Activated CD4-positive, alpha-beta T cell treated with anti-CD3 and anti-CD28 coated beads, Interleukin-2, Interleukin-6, amounts not matched to agents 100 ng/mL and 50 ng/mL, durations not matched to agents 16 hours and 8 hours (primary cell): ENCODE data around the gene JMJD1C.
"Not testable (repeated sequence)": the region's sequence is repeated elsewhere in the genome, so short reads cannot be mapped to it uniquely, and the experiment has no call there.

Experiments used
- DNase-seq: peaks from one replicate; pipeline ENCODE4 v3.0.0-alpha.2; 2020

JMJD1C gene

DNA sequence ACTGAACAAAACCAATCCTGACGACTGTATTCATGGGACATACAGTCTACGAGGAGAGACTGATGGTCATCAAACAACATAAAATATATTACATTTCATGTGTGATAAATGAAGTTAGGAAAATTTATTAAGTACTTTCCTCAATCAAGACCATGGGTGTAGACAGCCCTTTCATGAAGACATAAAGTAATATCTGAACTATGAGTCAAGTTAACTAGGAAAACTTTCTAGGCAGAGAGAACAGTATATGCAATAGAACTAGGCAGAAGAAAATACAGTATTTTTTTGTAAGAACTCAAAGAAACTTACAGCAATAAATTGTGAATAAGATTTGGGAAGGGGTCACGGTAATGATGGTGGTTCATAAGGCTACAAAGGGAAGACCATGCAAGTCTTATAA lies 112.8 kb downstream of the JMJD1C start:
- no peak for DNase-seq

DNA sequence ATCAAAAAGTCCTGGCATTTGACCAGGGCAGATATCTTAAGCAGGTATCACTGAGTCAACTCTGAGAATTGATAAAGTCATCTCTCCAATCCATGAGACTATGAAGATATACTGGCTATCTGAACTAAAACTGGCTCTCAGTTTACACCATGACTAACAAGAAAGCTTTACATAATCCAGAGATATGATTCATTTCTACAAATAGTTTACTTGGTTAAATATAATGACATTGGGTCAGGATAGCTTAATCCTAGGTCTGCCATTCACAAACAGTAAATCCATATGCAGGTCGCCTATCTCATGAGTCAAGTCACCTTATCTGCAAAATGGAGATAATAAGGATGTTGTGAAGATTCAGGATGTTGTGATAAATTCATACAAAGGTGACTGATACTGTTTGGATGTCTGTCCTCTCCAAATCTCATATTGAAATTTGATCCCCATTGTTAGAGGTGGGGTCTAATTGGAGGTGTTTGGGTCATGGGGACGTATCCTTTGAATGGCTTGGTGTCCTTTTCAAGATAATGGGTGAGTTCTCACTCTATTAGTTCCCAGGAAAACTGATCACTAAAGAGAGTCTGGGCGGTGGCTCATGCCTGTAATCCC lies 117.4 kb downstream of the JMJD1C start:
- no peak for DNase-seq

DNA sequence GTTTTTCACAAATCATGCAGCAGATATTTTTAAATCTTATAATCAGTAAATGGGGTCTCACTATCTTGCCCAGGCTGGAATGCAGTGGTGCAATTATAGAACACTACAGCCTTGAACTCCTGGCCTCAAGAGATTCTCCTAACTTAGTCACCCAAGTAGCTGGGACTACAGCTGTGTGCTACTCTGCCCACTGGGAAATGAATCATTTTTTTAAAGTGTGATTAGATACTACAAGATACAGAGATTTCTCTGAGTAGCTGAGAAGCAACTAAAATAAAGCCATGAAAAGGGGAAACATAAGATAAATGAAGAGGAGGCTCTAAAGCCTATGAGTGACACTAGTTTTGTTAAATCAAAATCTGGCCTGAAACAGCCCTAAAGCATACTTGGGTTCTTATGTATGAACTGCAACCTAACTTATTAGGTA lies 119.7 kb downstream of the JMJD1C start:
- DNase-seq, result no peak

DNA sequence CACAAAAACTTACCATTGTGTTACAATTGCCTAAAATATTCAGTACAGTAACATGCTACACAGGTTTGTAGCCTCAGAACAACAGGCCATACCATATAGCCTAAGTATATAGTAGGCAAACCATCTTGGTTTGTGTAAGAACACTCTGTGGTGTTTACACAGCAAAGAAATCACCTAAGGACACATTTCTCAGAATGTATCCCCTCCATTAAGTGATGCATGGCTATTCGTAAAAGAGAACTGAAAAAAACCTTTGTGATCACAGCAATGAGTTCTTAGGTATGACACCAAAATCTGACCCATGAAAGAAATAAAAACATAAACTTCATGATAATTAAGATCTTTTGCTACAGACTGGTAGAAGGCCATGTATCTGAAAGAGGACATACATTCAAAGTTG lies 121.5 kb downstream of the JMJD1C start:
- no peak for DNase-seq

DNA sequence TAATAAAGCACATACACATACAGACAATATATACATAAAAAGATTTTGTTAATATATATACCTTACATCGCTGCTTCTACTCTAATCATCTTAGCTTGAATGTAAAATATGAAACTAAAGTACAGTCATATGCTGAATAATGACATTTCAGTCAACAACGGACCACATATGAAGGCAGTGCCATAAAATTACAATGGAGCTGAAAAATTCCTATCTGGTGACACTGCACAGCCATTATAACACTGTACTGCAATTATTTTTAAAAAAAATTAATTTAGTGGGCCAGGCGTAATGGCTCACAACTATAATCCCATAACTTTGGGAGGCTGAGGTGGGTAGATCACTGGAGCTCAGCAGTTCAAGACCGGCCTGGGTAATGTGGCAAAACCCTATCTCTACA lies 122.3 kb downstream of the JMJD1C start:
- no peak for DNase-seq

DNA sequence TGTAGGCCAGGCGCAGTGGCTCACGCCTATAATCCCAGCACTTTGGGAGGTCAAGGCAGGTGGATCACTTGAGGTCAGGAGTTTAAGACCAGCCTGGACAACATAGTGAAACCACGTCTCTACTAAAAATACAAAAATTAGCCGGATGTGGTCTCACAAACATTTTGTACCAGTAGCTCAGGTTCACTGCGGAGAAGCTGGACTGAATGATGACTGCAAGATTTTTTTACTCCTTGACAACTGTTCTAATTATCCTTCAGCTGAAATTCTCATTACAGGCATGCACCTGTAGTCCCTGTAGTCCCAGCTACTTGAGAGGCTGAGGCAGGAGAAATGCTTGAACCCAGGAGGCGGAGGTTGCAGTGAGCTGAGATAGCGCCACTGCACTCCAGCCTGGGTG lies 126.1 kb downstream of the JMJD1C start:
- not testable (repeated sequence) for DNase-seq

DNA sequence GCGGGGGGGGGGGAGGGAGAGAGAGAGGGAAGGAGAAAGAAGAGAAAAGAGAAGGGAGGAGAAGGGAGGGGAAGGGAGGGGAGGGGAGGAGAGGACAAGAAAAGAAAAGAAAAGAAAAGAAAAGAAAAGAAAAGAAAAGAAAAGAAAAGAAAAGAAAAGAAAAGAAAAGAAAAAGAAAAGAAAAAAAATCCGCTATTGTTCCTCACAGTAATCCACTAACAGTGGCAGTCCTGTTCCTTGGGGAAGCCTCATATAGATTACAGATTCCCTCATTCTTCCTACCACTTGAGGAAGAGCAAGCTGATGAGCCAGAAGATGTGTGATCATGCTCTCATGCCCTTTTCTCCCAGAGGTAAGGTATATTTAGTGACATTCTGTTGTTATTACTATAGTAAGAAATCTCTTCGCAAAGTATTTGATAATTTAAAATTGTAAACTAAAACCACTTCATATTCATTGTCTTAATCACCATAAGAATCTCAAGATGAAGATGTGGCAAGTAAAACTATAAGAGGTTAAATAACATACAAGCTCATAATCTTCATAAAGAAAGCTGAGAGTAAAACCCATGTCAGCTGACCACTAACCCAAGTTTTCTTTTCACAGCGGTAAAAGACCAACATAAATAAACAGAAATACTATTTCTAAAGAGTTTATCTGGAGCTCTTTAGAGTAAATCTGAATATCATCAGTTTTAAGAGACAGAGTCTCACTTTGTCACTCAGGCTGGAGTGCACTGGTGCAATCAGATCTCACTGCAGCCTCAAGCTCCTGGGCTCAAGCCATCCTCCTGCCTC lies 128.1 kb downstream of the JMJD1C start:
- DNase-seq, result no peak

DNA sequence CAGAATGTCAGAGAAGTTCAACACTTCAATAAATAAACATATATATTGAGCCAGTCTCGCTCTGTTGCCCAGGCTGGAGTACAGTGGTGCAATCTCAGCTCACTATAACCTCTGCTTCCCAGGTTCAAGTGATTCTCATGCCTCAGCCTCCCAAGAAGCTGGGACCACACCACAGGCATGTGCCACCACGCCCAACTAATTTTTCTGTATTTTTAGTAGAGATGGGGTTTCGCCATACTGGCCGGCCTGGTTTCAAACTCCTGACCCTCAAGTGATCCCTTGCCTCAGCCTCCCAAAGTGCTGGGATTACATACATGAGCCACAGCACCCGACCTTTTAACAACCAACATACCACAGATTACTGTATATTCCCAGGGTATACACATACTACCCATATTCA lies 134.2 kb downstream of the JMJD1C start:
- DNase-seq, result no peak

DNA sequence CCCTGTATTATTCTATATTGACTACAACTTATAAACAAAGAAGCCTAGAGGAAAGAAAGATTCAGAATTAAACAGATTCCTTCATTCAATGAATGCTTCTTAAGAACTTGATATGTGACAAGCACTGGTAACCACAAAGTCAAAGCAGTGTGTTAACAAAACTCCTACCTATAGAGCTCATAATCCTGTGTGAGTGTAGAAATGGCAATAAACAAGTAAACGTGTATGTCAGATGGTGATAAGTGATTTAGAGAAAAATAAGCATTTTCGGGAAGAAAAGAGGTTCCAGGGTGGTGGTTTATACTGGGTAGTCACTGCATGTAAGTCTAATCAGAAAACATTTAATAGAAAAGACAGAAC lies 141.3 kb downstream of the JMJD1C start:
- DNase-seq, result no peak

DNA sequence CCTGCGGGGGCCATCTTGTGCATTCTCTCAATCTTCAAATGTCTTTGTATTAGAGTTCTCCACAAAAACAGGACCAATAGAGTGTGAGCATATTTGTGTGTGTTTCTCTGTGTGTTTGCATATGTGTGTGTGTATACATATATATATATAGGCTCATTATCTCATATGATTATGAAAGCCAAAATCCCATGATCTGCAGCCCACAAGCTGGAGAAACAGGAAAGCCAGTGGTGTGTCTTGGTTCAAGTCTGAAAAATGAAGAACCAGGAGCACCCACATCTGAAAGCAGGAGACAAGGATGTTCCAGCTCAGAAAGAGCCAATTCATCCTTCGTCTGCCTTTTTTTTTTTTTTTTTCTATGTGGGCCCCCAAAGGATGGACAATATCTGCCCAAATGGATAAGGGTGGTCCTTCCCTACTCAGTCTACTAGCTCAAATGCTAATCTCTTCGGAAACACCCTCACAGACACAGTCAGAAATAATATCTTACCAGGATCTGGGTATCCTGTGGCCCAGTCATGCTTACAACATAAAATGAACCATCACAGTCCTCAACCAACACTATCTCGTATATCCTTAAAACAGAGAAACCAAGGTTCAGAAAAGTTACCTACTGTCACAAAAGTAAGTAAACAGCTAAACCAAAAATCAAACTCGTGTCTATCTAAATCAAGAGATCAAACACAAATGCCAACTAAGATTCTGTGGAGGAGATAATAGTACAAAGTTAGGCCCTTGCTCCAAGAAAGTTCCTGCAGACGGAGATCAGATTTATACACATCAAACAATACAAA lies 141.9 kb downstream of the JMJD1C start:
- DNase-seq, result no peak

DNA sequence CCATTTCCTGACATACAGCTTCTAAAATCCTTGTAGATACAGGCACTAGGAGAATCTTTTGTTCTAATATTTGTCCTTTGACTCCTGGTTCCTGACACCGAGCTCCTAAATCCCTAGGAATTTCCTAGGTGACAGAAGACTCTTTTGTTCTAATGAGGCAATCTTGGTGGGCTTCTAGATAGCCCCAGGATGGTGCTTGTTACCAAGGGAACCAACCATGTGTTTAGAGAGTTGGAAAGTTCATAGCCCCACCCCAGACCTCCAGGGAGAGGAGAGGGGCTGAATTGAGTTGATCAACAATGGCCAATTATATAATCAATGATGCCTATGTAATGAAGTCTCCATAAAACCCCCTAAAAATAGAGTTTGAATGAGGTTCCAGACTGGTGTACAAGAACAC lies 145.1 kb downstream of the JMJD1C start:
- DNase-seq, result no peak

DNA sequence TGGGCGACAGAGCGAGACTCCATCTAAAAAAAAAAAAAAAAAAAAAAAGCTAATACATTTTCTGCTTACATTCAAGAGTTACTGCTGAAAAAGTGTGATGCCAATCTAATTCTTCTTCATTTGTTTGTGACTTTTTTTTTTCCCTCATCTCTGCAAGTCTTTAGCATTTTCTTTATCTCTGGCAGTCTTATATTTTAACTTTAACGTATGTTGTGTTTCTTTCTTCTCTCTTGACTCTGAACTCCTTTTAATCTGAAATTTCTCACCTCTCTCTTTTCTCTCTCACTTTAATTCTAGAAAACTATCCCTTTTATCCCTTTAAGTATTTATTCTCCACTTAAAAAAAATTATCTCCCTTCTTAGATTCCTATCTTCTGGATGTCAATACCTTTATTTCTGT lies 146.5 kb downstream of the JMJD1C start:
- DNase-seq, result no peak

DNA sequence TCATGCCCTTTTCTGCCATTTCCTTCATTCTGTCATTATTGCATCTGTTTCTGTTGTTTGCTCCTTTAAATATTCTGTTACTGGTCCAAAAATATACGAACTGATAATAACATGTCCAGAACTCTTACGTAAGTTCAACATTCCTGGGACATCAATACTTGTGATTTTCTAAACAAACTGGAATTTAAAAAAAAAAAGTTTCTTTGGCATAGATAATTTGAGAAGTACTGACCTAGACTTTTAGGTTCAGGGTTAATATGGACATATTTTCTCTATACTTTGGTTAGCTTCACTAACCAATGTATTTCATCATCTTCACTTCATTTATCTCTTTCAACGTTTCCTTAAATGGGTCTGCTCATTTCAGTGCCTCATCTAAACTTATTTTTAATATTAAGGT lies 147.3 kb downstream of the JMJD1C start:
- no peak for DNase-seq

DNA sequence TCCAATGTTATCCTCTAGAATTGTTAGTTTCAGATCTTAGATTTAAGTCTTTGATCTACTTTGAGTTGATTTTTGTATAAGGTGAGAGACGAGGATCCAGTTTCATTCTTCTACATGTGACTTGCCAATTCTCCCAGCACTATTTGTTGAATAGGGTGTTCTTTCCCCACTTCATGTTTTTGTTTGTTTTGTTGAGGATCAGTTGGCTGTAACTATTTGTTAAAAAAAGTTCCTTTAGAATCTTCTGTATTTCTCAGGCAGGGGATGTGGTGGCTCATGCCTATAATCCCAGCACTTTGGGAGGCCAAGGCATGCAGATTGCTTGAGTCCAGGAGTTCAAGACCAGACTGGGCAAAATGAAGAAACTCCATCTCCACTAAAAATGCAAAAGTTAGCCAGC lies 151.8 kb downstream of the JMJD1C start:
- no peak for DNase-seq

DNA sequence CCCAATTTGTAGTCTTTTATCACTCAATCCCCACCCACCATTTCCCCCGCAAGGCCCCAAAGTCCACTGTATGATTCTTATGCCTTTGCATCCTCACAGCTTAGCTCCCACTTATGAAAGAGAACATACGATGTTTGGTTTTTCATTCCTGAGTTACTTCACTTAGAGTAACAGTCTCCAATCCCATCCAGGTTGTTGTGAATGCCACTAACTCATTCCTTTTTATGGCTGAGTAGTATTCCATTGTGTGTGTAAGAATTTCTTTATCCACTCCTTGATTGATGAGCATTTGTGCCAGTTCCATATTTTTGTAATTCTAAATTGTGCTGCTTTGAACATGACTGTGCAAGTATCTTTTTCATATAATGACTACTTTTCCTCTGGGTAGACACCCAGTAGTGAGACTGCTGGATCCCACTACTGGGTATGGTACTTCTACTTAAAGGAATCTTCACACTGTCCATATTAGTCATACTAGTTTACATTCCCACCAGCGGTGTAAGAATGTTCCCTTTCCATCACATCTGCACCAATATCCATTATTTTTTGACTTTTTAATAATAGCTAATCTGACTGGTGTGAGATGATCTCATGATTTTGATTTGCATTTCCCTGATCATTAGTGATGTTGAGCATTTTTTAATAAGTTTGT lies 152.6 kb downstream of the JMJD1C start:
- DNase-seq, result no peak

DNA sequence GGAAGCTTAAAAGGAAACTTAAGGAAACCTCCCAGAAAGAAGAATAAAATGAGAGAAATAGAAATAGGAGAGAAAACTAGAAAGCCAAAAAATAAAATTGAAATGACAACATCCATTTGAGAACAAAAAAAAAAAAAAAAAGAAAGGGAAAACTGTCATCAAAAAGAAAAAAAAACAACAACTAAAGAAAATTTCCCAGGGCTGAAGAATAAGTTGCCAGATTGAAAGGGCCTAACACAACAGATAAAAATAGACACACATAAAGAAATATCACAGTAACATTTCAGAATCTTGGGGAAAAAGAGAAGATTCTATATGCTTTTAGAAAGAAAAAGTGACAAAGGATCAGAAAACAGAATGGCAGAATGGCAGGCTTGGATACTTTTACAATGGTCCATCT lies 157.1 kb downstream of the JMJD1C start:
- no peak for DNase-seq

DNA sequence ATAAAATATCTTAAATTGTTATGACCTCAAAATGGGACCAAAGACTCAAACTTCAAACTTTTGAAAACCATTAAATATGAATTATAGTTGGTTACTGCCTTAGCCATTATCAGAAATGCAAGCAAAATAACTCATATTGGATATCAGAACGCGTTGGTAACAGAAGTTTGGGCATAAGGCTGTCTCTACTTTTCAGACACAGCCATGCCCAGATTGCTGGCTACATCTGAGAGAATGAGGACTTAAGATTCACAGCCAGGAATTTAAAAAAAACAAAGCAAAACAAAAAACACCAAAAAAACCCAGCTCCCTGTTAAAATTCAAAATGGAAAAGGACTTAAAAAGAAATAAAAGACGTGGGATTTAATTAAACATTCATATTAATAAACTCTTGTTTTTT lies 161.6 kb downstream of the JMJD1C start:
- no peak for DNase-seq

DNA sequence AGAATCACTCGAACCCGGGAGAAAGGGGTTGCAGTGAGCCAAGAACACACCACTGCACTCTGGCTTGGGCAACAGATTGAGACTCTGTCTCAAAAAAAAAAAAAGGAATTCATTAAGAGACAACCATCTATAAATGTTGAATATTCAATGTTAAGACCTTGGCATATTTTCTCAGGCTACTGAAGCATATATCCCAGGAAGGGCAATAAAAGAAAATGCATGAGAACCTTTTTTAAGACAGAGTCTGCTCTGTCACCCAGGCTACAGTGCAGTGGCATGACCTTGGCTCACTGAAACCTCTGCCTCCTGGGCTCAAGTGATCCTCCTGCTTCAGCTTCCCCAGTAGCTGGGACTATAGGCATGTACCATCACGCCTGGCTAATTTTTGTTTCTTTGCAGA lies 165.0 kb downstream of the JMJD1C start:
- DNase-seq, result no peak

DNA sequence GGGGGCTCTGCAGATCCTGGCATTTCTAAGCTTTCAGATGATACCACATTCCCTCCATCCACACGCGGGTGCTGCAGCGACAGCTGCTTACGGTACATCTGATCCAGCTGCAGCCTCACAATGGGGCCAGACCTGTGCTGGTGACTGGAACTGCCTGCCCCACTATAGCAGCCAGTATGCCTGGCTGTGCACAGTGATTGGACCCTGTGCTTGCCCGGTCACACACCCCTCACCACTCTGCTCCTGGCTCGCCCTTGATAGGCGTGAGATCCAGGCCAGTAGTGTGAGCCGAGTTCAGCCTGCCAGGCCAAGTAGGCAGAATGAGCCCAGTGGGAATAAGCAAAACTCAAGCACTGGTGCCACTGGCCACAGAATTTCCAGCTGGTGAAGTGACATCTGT lies 167.8 kb downstream of the JMJD1C start:
- DNase-seq, result no peak

DNA sequence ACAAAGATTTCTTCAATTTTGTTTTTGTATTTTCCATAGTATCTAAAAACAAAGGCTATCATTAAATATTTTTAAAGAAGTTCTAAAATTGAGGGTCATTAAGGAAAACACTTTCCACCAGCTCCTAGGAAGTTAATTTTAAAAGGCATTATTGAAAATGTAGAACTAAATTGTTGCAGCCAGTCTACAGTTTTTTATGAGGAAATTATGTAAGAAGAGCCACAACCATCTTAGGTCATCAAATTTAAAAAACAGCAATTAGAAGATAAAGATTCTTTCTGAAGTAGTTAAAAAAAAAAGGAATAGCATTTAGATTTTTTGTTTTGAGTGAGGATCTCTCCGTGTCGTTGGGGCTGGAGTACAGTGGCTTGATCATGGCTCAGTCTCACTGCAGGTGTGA lies 171.0 kb downstream of the JMJD1C start:
- DNase-seq, result no peak

DNA sequence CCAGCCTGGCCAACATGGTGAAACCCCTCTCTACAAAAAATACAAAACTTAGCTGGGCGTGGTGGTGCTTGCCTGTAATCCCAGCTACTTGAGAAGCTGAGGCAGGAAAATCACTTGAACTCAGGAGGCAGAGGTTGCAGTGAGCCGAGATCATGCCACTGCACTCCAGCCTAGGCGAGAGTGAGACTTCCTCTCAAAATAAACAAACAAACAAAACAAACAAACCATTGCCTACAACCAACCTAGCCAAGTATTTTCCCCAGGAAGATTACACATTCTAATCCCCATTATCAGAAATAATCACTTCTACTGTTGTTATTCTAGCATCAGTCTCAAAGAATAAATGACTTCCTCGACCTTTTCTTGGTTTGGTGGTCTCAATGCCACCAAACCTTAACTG lies 172.9 kb downstream of the JMJD1C start:
- DNase-seq, result not testable (repeated sequence)

DNA sequence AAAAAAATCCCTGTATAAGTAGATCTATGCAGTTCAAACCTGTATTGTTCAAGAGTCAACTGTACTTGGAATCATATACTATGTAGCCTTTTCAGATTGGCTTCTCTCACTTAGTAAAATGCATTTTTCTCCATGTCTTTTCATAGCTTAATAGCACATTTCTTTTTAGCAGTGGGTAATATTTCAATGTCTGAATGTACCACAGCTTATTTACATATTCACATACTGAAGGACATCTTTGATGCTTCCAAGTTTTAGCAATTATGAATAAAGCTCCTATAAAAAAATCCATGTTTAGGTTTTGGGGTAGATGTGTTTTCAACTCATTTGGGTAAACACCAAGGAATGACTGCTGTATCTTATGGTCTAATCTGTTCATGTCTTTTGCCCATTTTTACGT lies 177.6 kb downstream of the JMJD1C start:
- no peak for DNase-seq

DNA sequence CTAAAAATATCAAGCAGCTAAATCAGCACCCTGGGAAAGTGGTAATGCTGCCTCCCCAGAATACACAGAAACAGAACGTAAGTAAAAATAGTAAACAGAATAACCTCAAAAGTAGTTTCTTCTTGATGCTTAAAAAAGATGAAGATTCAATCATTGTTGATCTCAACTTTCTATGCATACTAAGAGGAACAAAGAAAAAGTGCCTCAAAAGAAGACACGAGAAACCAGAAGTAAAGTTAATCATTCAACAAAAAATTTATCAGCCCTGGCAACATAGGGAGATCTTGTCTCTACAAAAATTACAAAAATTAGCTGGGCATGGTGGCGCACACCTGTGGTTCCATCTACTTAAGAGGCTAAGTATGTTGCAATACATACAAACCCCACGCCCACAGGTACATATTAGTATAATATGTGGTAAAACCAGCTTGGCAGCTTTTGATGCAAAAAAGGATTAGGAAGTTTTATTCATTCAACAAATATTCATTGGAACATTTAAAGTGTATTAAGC lies 179.0 kb downstream of the JMJD1C start:
- no peak for DNase-seq
